RCC 7860 (cell line): ENCODE data around the gene NPR2.

ENCODE experiments used
- DNase-seq: peaks from one replicate; pipeline ENCODE4 v3.0.0-alpha.2; 2015; ENCODE audit warnings: low spot score
- FAIRE-seq: peaks from 2 replicates; lab custom pipeline; 2012; peaks lifted over from hg19 to GRCh38; lab: Jason Lieb, UNC

Gene NPR2

DNA sequence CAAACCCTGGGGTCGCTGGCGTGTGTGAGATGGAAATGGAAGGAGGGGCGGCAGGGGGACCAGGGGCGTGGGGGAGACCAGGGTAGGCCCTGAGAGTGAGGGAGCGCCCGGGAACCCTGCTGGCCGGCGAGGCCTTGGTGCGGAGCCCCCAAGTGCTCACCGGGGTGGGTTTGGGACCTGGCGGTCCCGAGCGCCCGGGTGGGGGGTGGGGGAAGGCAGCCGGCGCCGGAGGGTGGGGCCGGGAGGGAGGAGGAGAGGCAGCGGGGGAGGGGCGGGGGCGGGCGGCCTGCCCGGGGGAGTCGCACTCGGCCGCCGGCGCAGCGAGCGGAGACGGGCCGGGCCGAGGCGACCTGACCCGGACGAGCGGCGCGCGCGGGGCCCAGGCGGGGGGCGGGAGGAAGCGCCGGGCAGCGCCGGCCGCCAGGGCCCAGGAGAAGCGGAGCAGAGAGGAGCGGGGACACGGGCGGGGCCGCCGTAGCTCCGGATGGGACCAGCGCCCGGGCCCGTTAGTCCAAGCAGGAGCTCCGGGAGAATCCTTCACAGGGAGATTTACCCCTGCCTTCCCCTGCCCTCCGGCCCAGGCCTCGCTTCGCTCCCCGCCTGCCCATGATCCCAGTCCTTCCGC is at the start of gene NPR2:
Gene NPR2 (plus strand): TSS at position 295 of the 625 bp plus-strand sequence. CDS start 818 bp downstream, outside the sequence.
- FAIRE-seq (no peak), DNase-seq (no peak)

DNA sequence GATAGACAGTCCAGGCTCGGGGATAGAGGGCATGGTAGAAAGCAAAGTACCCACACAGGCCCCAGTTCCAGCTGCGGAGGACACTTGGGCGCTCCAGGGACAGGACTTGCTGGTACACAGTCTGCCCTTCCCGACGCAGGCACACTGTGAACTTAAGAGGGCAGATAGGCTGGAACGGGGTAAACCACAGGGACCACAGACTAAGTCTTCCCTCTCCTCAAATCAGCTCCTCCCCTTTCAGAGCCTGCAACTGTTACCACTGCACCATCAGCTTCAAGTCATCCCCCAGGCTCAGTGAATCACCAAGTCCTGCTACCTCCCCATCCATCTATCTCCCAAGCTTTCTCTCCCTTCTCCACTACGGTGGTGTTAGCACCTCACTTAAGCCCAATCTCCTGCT is 49.7 kb upstream of the NPR2 start:
- FAIRE-seq (no peak), DNase-seq (no peak)

DNA sequence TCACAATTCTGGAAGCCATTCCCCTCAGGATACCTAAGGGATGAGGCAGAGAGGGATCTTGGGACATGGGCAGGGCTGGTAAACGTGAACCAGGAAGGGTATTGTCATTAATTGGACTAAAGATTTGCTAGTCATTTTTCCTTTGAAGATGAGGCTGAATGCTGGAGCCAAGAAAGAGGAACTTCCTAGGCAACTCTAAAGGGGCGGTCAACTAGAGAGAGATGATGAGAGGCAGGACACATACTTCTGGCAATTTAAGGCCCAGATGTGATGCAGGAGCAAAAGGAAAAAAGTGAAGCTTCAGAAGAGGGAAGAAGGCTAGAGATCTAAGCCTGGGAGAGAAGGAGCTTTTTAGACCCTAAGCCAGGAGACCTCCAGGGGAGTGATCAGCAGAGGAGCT is 47.9 kb upstream of the NPR2 start:
- FAIRE-seq = no peak
- DNase-seq = no peak

DNA sequence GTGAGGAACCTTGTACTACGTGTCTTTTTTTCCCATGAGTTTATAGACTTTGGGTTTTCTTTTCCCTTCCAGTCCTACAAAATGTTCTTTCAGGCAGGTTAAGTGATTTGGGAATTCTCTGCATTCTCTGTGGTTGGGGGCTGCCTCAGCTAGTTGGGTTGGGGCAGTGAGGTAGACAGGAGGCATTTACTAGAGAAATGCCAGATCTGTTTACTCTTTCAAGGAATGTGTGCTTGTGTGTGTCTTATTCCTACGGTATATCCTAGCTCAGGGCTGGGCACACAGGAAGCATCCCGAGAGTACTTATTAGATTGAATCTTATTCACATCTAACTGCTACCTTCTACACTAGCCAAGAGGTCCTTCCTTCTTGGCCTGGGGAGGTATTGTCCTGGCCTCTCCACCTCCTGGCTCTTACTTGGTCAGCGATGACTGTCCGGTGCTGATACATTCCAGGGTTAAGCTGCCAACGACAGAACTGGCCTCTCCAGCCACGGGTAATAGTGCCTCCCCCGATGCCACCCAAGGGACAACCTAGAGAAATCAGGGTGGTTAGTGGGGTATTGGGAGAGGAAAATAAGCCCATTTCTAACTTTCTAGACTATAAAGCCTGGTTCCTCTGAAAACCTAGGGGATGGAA is 47.4 kb upstream of the NPR2 start:
- DNase-seq (no peak), FAIRE-seq (no peak)

DNA sequence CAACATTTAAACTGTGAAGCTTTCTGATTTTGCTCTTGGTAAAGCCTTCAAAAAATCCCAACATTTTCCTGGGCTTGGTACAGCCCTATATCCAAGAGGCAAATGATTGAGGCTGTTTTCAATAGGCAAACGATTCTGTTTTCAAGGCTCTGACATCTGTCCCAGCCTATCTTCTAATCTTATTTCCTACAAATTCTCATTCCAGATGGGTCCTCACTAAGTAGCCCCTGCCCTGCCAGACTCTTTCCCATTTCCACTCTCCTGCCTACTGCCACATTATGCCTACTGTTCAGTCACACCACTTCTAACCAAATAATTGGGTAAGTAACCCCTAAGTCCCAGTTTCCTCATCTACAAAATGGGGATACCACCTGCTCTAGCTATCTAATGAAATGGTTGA is 45.8 kb upstream of the NPR2 start:
- no peak for FAIRE-seq
- no peak for DNase-seq

DNA sequence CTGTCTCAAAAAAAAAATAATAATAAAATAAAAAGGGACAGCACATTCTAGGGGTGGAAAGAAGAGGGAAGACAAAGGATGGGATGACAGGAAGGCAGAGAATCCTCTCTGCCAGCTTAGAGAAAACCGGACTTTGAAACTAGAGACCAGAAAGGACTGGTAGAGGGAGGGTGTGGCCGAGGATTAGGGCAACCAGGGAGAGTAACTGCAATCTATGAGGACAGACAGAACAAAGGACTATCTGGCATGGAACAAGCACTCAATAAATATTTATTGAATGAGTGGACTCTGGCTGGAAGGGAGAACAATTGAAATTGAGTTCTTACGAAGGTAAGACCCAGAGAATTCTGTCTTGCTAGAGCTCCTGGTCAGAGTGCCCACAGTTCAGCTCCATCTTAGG is 44.8 kb upstream of the NPR2 start:
- no peak for FAIRE-seq

DNA sequence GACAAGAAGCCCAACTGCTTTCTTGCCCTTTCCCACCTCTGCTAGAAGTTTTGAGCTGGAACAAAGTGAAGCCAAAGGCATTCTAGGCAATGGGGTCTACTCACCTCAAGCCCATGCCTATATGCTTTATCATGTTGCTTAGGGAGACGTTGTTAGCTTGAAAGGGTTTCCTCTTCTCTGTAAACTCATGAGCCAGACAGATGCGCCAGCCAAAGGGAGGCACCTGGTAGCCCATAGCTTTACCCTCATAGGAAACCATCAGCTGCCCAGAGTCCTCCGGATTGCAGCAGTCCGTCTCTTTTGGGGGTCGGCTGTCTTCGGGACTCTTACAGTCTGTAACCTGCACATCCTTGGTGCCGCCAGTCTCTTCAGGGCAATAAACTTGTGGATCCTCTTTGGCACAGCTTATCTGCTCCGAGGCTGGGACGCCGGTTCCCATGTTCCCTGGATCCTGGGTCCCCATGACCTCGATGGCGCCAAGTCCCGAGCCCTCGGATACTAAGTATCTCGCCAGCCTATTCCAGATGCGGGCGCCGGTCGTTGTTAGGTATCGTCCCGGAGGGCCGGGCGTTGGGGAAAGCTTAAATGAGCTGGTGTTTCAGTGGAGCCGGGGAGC is 43.0 kb upstream of the NPR2 start:
- FAIRE-seq = no peak
- DNase-seq = no peak

More for the DNA sequence above, 44.8 kb upstream of the NPR2 start:
- no peak for DNase-seq

DNA sequence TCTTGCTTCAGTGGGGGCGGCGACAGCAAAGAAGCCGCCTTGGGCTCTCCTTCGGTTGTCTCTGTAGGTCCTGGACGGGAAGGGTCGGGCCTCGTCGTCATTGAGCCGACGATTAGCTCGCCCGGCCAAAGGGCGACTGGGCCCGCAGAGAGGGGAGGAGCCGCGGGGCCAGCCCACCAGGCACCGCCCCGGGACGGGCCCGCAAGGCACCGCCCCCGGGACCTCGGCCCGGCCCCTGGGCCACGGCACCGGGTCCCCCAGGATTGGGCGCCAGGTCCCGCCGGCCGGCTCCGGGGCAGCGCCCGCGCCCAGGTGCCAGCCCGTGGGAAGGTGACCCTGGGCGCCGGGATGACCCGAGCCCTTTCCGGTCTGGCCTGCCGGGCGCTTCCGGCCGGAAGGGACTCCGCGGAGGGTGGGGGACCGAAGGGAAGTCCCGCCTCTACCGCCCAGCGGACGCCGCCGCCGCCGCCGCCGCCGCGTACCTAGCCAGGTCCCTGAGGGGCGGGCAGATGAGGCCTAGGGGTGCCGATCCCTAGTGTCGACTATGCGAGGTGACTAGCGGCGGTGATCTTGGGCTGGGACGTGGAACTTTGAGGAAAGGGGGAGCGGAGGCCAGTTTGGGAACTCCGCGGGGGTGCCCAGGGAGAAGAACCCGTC is 42.4 kb upstream of the NPR2 start, which contains the start of the genes GBA2 and RGP1:
Gene GBA2 (minus strand): TSS at position 371 of the 657 bp plus-strand sequence. CDS start 524 bp downstream, outside the sequence.
Gene RGP1 (plus strand): TSS at position 430 of the 657 bp plus-strand sequence. CDS start 469 bp downstream, outside the sequence.
- DNase-seq (peak; percentile 29), FAIRE-seq (no peak)

DNA sequence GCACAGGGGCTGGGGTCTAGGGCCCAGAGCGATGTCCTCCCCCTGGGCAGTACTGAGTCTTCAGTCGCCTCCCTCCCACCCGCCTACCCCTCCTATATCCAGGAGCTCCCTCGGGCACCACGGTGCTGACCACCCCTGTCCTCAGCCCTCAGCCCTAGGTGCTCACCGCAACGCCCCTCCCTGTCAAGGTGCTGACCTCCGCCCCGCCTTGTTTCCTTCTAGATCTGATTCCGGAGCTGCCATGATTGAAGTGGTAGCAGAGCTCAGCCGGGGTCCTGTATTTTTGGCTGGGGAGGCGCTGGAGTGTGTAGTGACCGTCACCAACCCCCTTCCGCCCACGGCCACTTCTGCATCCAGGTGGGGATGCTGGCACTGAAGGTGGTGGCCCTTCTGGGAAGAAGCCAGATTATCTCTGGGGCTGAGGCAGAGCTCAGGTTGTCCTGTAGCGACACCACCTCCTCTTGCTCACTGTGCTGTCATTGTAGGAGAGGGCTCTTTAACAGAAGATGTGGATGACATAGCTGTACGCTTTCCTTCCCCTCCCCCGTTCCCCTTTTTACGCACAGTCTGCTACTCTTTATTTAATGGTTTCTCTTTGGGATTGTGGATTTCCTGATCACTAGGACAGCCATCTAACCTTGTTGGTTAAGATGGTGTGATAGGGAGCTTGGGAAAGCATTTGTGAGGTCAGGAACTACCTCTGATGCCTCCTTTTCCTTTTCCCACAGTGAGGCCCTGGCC is 41.7 kb upstream of the NPR2 start:
- DNase-seq (no peak), FAIRE-seq (no peak)

DNA sequence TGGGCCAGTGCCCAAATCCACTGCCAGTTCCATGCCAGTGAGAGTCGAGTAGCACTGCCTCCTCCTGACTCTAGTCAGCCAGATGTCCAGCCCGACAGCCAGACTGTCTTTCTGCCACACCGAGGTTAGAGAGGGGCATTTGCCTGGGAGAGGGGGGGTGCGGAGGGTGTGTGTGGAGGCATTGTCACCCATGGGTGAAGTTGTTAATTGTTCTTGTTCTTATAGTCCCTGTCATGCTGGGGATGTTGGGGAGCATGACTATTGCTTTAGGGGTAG is 41.2 kb upstream of the NPR2 start:
- FAIRE-seq (no peak), DNase-seq (no peak)

DNA sequence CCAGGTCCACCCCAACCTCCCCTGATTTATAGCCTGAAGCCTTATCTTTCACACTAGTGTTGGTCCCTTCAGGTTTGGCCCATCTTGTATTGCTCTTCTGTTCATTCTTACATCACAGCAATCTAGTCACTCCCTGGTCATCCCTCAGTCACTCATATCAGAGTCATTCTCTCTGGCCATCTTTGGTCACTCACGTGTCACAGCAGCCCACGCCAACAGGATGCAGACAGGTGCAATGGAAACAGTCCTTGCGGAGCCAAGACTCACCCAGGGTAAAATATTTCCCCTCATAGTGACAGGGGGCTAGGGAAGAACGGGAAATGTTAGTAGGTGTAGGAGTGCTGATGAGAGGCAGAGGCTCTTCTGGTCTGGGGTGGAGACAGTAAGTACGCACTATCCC is 37.9 kb upstream of the NPR2 start:
- no peak for FAIRE-seq
- DNase-seq = no peak

DNA sequence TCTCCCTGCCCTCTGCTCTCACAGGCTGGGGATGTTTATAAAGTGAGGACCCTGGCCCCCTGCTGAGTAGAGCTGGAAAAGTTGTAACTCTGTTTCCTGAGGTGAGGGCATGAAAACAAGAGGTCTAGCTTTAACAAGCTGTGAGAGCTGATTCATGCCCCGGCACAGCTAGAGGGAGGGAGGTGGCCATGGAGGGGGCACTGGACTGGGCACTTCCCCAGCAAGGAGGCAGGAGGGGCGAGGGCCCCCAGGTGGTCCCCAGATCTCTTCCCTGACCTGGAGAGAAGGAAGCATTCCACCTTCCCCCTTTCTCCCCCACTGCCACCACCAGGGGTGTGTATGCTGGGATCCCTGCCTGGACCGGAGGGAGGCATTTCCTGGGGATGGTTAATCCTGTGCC is 37.1 kb upstream of the NPR2 start, which contains the start of gene MSMP:
Gene MSMP (minus strand): TSS at position 13 of the 400 bp plus-strand sequence. CDS start 147 bp downstream, outside the sequence.
- no peak for FAIRE-seq
- no peak for DNase-seq

DNA sequence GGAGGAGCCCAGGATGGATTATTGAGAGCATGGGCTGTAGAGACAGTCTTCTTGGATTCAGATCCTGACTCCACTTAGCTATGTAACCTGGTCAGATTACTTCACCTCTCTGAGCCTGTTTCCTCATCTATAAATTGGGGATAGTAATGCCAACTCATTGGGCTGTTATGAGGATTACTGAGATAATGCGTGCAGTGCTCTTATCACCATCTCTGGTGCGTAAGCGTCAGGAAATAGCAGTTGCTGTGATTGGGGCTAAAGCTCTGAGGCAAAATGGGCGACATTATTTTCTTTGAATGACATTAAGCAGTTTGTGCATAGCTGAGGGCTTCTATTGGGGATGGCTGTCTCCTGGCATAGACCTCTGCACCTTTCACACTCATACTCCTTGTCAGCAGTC is 36.3 kb upstream of the NPR2 start:
- no peak for FAIRE-seq

DNA sequence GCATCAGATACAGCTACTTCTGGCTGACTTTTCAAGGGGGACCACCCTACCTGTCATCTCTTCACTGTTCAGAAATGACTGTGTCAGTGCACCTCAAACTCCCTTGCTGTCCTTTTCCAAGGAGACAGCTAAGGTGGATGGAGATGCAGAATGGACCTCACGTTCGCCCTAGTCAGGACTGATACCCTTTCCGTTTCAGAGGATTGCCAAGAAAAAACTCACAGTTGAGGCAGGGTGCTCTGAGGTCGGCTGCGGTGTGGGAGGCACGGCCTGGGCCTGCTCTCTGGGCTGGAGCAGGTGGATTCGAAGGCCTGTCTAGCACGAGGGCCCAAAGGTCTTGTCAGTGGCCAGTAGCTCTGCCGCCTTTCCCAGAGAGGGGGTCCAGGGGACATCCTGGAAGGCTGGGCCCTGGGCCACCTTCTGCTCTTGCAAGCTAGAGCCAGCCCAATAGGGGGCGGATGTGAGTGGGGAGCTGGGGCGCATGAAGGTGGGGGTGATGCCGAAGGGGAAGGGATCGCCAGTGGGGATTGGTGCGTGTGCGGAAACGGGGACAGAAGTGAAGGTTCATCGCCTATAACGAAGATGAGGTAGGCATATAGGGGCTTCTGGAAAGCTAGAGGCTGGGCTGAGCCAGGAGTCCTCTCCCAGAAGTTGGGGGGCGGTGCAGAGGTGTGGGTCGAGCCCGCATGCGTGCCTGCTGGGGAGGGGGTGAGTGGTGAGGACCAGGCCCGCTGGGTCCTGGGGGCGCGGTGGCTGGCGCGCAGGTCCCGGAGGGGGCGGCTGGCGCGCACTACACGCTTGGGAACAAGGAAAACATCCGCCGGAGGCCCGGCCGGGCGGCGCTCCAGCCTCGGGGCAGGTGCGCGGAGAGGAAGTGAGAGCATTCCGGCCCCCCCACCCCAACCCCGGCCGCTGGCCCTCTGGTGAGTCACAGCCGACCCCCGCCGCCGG is 34.8 kb upstream of the NPR2 start:
- FAIRE-seq = no peak
- no peak for DNase-seq

More for the DNA sequence above, 36.3 kb upstream of the NPR2 start:
- DNase-seq = no peak

DNA sequence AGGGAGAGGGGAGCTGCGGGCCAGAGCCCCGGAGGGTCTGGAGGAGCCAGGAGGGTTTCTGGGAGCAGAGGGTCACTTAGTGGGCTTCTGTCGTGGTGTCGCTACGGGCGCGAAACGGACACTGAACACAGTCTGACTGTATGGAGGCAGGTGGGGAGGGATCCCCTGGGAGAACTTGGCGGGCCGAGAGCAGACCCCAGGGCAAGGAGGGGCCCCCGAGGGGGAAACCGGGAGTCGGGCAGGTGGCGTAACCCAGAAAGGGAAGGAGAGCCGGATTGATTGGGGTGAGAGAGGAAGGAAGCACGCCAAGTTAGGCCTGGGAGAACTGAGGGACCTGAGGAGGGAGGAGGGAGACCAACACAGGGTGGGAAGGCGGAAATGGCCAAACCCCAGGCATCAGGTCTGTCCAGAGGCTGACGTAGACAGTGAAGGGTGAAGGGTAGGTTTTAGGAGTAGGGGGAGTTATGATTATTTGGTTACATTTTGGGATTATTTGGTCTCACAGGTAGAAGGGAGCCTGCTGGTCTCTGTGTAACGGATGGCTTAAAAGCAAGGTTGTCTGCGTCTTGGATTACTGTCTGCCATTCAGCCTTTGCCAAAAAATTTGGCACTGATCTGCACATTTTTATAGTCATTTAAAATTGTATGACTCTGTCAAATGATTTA is 34.0 kb upstream of the NPR2 start:
- FAIRE-seq (no peak), DNase-seq (no peak)

DNA sequence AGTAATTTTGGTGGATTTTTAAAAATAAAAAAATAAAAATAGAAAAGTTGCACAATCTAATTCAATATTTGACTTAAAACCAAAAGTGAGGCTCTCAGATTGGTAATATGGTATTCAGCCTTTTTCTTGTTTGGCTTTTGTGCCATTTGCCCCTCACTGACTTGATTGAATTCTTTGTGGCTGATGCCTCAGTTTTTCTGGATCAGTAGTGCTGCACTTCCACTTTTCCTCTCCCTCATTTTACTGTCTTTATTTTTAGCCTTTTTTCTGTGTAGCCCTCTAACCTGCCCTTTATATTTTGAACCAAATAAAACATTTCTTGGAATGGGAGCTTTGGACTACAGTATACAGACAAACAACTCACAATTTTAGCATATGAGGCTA is 33.5 kb upstream of the NPR2 start:
- DNase-seq (no peak), FAIRE-seq (no peak)

DNA sequence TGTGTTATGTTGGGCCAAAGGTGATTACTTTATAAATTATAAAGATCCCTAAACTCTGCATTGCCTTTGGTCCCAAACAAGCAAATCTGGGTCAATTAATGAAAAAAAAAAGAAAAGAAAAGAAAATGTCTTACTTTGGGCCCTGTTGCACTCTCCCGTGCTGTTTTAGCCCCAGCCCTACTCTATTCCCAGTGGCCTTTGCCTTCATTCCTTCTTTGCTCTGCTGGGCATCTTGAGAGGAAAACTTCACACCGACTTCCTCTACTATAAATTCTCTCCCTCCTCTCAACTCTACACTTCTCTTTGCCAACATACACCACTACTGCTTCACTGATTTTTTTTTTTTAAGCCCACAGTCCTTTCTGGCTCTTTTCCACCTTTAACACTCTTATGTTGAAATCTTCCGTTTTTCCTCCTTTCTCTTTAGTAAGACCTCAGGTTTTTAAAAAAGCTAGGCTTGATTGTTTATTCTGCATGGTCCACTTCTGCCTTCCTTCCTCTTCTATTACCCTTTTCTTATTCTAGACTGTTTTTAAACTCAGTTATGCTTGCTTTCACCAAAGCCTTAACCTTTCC is 32.8 kb upstream of the NPR2 start:
- no peak for DNase-seq
- no peak for FAIRE-seq

DNA sequence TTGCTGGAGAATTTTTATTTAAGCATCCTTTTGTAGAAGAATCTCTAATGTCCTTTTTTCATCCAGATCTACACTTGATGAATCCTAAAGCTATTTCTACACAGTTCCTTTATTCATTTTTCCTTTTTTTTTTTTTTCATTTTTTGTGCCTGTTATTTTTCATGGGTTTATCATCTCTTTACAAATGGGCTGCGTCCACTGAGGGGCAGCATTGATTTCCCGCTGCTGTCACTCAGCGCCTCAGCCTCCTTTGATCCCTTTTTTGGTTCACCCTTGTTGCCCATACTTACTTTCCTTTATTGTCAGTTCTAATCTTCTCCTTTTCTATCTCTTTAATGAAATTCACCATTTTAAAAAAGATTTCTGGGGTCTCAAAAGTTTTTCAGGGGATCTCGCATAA is 31.6 kb upstream of the NPR2 start:
- FAIRE-seq = no peak
- no peak for DNase-seq

DNA sequence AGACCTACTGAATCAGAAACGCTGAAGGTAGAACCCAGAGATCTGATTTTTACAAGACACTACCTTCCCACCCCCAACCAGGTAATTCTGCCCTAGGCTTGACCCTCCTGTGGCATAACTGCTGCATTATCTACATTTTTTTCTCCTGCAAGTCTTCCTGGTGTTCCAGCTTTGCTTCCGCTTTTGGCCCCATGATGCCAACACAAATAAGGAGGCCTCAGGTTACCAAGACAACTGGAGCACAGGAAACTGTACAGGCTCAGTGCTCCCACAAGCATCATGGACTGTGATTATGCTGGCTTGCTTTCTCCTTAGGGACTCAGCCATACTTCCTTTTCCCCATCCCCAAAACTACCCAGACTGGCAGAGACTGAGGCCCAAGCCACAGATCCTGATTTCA is 30.7 kb upstream of the NPR2 start:
- DNase-seq (no peak), FAIRE-seq (no peak)
